ENCODE data around the gene RALGAPA2.

DNA sequence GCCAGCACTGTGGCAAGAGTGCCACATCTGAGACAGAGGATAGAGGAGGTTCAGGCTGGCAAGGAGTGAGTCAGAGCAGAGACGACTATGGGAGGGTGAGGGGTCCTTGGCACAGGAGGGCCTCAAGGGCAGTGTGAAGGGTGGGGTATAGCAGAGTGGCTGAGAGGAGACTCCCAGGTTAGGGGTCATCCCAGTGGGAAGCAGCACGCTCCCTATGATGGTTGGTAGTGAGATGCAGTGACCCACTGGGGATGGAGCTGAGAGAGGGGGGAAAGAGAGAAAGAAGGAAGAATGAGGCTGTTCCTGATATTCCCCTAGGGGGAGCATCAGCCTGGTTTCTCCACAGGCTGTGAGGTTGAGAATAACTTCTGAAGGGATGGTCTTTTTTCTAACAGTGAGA is 247.2 kb downstream of the RALGAPA2 start:
- TF ChIP-seq ETV6 (CRISPR knock-in tag; IDR thresholded peaks at IDR 0.05): no peak
- TF ChIP-seq ATF6 (CRISPR knock-in tag; IDR thresholded peaks at IDR 0.05): no peak
- TF ChIP-seq KAT7 (CRISPR knock-in tag; IDR thresholded peaks at IDR 0.05; ENCODE audit: borderline replicate concordance): no peak
- peak; percentile 37; the same call in 1 of the 2 replicates for TF ChIP-seq CTCF (IDR thresholded peaks at IDR 0.05)
- no peak for TF ChIP-seq CREB1 (CRISPR knock-in tag; IDR thresholded peaks at IDR 0.05)
